Activated effector memory CD4-positive, alpha-beta T cell treated with anti-CD3 and anti-CD28 coated beads, Interleukin-2, amount 50 U/mL, for 16 hours (primary cell): ENCODE data around the gene FRMD5.
"Not testable (repeated sequence)": the region's sequence is repeated elsewhere in the genome, so short reads cannot be mapped to it uniquely, and the experiment has no call there.

Experiments
- DNase-seq: peaks from one replicate; pipeline ENCODE4 v3.0.0-alpha.2; 2020

FRMD5 gene

GRCh38 chr15:43826508-43827341 lies 368.3 kb downstream of the FRMD5 start, which contains the start of gene WDR76:
Gene WDR76 (plus strand): TSS chr15:43827002. CDS start chr15:43827033, 31 bp downstream.
- DNase-seq, result peak; percentile 92

GRCh38 chr15:43826029-43826507 lies 369.0 kb downstream of the FRMD5 start:
- no peak for DNase-seq

- not testable (repeated sequence) for DNase-seq
Measured at GRCh38 chr15:43825305-43825704, 369.8 kb downstream of the FRMD5 start.

- DNase-seq, result peak; percentile 96
Measured at GRCh38 chr15:43824302-43825246, 370.5 kb downstream of the FRMD5 start, which contains the start of gene MFAP1. Gene MFAP1 (minus strand): TSS chr15:43824690. CDS start chr15:43824569, 121 bp downstream.

GRCh38 chr15:43821505-43821904 lies 373.6 kb downstream of the FRMD5 start:
- DNase-seq, result no peak
